HL-60 (cell line): ENCODE measurements around the gene DDX49.

Experiments used
- DNase-seq, 2 experiments: peaks; one replicate each; pipeline ENCODE4 v3.0.0-alpha.2; 2010 to 2020; ENCODE audit warnings: low read depth in 1 of 2, low spot score in 1 of 2
- H3K27ac ChIP-seq: fragments of 250-450 bp; sonication (Bioruptor Pico); replicated peaks from 2 replicates; pipeline ENCODE4 v1.5.1; 2020; ENCODE audit warnings: mild to moderate bottlenecking, moderate library complexity
- H3K27me3 ChIP-seq: fragments of 250-450 bp; sonication (Bioruptor Pico); 2 replicates; pipeline ENCODE4 v1.5.1; 2021; ENCODE audit warnings: mild to moderate bottlenecking, moderate library complexity; ENCODE audit not compliant: insufficient read depth, poor library complexity, severe bottlenecking
- H3K4me3 ChIP-seq: replicated peaks from 2 replicates; pipeline ENCODE4 v1.5.1; 2011; ENCODE audit warnings: mild to moderate bottlenecking, control low read depth, low read length; ENCODE audit not compliant: insufficient read depth
- GABPA ChIP-seq: IDR thresholded peaks from 2 replicates; pipeline ENCODE4 v1.6.1; 2012; ENCODE audit warnings: low read depth
- POLR2AphosphoS5 ChIP-seq: IDR thresholded peaks from 2 replicates; pipeline ENCODE4 v1.6.1; 2012; ENCODE audit warnings: low read depth
- REST ChIP-seq: IDR thresholded peaks from 2 replicates; pipeline ENCODE4 v1.6.1; 2012; ENCODE audit warnings: low read depth; ENCODE audit not compliant: insufficient replicate concordance
- SPI1 ChIP-seq: IDR thresholded peaks from 2 replicates; pipeline ENCODE4 v1.6.1; 2012; ENCODE audit warnings: low read depth, mild to moderate bottlenecking, borderline replicate concordance
- TF ChIP-seq, protein P1 (sequence below): IDR thresholded peaks from one replicate; pipeline ENCODE4 v1.5.1; 2011; ENCODE audit warnings: low read length, control low read depth, inconsistent platforms; ENCODE audit not compliant: insufficient read depth

Gene DDX49

GRCh38 chr19:18932216-18932841, 12.8 kb downstream of the DDX49 start:
- no peak for TF ChIP-seq REST
- TF ChIP-seq, protein P1, sequence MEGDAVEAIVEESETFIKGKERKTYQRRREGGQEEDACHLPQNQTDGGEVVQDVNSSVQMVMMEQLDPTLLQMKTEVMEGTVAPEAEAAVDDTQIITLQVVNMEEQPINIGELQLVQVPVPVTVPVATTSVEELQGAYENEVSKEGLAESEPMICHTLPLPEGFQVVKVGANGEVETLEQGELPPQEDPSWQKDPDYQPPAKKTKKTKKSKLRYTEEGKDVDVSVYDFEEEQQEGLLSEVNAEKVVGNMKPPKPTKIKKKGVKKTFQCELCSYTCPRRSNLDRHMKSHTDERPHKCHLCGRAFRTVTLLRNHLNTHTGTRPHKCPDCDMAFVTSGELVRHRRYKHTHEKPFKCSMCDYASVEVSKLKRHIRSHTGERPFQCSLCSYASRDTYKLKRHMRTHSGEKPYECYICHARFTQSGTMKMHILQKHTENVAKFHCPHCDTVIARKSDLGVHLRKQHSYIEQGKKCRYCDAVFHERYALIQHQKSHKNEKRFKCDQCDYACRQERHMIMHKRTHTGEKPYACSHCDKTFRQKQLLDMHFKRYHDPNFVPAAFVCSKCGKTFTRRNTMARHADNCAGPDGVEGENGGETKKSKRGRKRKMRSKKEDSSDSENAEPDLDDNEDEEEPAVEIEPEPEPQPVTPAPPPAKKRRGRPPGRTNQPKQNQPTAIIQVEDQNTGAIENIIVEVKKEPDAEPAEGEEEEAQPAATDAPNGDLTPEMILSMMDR: no peak
- no peak for TF ChIP-seq GABPA
- TF ChIP-seq SPI1: no peak
- no peak for TF ChIP-seq POLR2AphosphoS5
- H3K4me3 ChIP-seq: no peak overlapping the region
- H3K27me3 ChIP-seq: no peaks in the 10 kb centered on the region
- DNase-seq: peak in 1 of 2 experiments; percentile 37
- H3K27ac ChIP-seq: no peak overlapping the region

DNA sequence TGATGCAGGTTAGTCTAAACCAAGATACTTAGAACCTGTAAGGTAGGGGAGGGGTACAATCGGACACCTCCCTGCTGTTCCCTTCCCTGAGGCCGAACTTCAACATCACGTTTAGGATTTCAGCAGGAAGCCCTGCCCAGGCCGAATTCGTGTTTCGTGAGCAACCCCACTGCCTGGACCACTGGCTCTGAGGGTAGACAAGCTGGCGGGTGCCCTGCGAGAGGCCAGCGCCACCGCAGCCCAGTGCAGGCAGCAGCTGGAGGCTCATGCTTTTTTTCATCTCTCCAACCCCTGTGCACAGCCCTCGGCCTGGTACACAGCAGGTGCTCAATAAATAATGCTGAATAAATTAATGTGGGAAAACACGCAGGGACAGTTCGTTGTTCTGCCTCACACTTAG, 13.8 kb downstream of the DDX49 start:
- no peak for DNase-seq
- Histone ChIP-seq H3K27me3 (no peaks in the 10 kb centered on the region), H3K4me3 (no peak overlapping the region), H3K27ac (no peak overlapping the region)
- TF ChIP-seq GABPA (no peak), REST (no peak), POLR2AphosphoS5 (no peak), SPI1 (no peak)
- TF ChIP-seq, protein P1: no peak

DNA sequence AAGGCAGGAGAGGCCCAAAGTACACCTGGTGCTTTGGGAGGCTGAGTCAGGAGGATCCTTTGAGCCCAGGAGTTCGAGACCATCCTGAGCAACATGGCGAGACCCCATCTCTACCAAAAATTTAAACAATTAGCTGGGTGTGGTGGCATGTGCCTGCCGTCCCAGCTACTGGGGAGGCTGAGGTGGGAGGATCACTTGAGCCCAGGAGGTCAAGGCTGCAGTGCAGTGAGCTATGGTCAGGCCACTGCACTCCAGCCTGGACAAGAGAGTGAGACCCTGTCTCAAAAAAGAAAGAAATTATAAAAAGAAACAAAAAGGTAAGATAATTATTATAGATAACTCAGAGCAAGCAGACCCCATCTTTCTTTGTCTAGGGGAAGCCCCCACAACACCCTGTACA, 19.6 kb downstream of the DDX49 start:
- no peak for DNase-seq
- TF ChIP-seq POLR2AphosphoS5: no peak
- TF ChIP-seq SPI1: no peak
- TF ChIP-seq, protein P1: no peak
- TF ChIP-seq GABPA: no peak
- TF ChIP-seq REST: no peak
- Histone ChIP-seq H3K27me3 (peaks cover 3% of the 10 kb centered on the region), H3K27ac (no peak overlapping the region), H3K4me3 (peak overlapping the region; percentile 85)
